Activated CD8-positive, alpha-beta memory T cell treated with anti-CD3 and anti-CD28 coated beads for 48 hours (primary cell): ENCODE data around the gene SDC4.

Experiments used
- DNase-seq, 3 experiments: peaks; one replicate each; pipeline ENCODE4 v3.0.0-alpha.2; 2020; ENCODE audit warnings: low read depth in 2 of 3, low spot score in 2 of 3

Gene SDC4

GRCh38 chr20:45318948-45319347 is 29.3 kb downstream of the SDC4 start:
- no peak for DNase-seq

- no peak for DNase-seq
Measured at GRCh38 chr20:45318386-45318939, 29.8 kb downstream of the SDC4 start.

DNA sequence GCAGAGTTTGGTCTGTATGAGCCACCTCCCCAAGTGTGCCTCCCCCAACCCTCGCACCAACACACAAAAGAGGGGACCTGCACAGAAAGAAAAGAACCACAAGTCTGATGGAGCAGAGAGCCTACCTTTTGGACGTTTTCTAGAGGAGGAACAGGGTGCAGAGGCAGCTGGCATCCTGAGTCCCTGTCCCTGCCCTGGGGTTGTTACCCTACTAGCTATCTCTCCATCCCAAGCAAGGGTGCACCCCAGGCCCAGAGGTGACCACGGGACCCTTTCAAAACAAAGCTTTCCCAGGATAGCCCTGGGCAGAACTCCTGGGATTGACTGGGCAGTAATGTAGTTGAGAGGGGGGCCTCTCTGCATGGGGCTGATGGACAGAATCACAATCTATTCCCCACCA is 30.4 kb downstream of the SDC4 start:
- no peak for DNase-seq

DNA sequence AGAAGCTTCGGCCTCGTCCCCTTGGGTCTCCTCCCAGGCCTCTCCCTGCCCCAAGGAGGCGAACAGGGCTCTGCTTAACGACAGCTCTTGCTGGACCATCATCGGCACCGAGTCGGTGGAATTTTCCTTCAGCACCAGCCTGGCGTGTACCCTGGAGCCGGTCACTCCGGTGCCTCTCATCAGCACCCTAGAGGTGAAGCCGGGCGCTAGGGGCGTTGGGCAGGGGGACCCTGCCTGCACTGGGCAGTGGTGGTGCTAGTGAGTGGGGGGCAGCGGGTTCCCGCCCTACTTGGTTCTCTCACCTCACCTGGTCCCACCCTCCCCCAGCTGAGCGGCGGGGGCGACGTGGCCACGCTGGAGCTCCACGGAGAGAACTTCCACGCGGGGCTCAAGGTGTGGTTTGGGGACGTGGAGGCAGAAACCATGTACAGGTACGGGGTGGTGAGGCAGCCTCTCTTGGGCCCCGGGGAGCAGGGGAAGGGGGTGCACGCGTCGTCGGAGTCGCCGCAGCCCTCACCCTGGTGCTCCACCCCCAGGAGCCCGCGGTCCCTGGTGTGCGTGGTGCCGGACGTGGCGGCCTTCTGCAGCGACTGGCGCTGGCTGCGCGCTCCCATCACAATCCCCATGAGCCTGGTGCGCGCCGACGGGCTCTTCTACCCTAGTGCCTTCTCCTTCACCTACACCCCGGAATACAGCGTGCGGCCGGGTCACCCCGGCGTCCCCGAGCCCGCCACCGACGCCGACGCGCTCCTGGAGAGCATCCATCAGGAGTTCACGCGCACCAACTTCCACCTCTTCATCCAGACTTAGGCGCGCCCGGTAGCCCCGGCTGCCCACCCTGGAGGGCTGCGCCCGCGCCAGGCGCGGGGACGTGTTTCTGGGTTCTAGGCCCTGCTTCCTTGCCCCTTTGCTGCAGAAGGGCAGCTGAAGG is 31.8 kb downstream of the SDC4 start:
- DNase-seq, result no peak

GRCh38 chr20:45315672-45316071 is 32.6 kb downstream of the SDC4 start:
- no peak for DNase-seq

GRCh38 chr20:45313943-45314342 is 34.3 kb downstream of the SDC4 start:
- DNase-seq, result no peak

DNA sequence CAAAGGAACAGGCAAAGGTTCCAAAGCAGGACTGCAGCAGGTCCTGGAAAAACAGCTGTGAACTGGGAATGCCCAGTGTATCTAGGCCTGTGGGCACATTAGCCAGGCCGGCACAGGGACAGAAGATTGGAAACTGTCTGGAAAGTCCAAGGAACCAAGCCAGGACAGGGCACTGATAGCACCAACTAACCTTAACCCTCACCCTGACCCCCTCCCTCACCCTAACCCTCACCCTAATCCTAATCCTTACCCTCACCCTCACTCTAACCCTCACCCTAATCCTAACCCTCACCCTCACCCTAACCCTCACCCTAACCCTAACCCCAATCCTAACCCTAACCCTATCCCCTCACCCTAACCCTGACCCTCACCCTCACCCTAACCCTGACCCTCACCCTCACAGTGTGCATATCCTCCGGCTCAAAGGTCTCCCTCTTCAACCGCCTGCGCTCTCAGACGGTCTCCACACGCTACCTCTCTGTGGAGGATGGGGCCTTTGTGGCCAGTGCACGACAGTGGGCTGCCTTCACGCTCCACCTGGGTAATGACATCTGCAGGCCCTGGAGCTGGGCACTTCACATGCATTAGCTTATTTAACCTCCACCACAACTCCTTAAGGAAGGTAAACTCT is 35.0 kb downstream of the SDC4 start:
- DNase-seq, result no peak

DNA sequence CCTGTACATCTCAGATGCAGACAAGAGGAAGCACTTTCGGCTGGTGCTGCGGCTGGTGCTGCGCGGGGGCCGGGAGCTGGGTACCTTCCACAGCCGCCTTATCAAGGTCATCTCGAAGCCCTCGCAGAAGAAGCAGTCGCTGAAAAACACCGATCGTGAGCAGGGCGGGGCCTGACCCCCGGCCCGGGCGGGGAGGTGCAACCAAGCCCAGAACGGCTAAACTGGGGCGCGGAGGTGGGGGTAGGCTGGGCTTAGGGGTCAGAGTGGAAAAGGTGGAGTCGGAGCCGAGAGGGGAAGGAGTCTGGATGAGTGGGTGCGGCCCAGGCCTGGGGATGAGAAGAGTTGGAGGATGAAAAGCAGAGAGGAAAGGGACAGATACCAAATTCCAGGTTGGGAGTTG is 36.0 kb downstream of the SDC4 start:
- DNase-seq, result no peak

- peak; percentile 36 to 52 (median 42) for DNase-seq
Measured at GRCh38 chr20:45311589-45312211, 36.5 kb downstream of the SDC4 start.

- DNase-seq, result no peak
Measured at GRCh38 chr20:45309075-45309474, 39.1 kb downstream of the SDC4 start.

DNA sequence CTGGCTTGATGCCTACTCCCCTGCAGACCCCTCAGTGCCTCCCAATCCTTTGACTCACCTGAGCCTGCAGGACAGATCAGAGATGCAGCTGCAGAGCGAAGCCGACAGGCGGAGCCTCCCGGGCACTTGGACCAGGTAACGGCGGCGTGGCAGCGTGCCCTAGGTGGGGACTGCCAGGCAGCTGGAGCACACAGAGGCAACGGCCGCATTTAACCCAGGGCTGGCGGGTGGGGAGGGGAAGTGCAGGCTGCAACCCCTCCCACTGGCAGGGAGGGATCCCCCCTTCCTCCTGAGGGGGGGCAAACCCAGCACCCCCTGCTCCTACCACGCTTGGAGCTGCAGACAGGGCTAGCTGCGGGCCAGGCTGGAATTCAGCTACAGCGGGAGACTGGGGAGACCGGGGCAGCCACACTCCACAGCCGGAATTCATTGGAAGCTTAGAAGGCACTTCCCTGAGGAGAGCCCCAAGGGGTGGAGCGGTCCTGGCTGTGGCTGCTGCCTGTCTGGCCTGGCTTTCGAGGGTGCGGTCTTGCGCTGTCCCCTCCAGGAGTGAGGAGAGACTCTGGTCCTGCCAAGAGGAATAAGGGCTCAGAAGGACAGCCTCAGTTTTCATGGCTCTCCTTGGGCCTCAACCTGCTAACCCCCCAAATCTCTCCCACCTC is 40.0 kb downstream of the SDC4 start, which contains the start of gene MATN4:
Gene MATN4 (minus strand): TSS at position 183 of the 662 bp plus-strand sequence. CDS start 2,717 bp downstream, outside the sequence.
- no peak for DNase-seq

DNA sequence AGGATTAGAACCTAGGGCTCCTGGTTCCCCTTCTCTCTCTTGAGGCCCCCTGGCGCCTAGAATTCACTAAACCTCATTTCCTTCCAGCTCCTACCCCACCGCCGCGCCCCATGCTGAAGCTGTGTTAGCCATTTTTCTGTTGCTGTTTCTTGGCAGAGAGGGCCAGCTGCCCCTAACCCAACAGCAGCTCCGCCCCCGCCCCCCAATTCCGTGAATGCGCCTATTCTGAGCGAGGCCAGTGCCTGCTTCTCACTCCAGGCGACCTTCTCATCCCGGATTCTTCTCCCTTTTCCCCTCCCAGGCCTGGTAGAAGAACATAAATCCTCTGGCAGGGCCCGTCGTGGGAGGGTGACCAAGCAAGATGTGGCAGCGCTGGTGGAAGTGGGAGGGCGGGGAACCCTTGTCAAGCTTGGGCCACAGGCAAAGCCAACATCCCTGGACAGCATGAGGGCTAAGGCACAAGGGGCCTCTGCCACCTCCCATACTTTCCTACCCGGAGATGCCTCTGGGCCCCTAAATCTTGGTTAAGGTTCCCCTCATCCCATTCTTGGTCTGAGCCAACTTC is 41.1 kb downstream of the SDC4 start:
- no peak for DNase-seq

GRCh38 chr20:45306431-45306982 is 41.7 kb downstream of the SDC4 start, which contains the start of gene RBPJL:
Gene RBPJL (plus strand): TSS chr20:45306840. CDS start chr20:45306923, 83 bp downstream.
- peak in 2 of 3 experiments; percentile 49 to 54 for DNase-seq

DNA sequence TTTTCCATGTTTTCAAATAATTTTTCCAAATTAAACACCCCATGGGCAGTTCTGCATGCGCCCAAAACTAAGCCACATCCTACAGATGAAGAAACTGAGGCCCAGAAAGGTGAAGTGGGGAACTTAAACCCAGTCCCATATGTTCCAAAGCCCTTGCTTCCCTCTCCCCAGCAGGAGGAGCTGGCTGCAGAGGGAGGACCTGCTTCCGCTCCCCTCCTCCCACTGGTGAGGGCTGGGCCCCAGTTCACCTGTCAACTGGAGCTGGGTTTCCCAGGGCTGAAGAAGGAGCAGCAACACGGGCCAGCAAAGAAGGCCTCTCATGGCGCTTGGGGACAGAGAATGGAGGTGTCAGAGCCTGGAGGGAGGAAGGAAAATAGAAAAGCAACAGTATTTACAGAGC is 43.0 kb downstream of the SDC4 start:
- no peak for DNase-seq

GRCh38 chr20:45304464-45304999 is 43.7 kb downstream of the SDC4 start:
- DNase-seq, result no peak

DNA sequence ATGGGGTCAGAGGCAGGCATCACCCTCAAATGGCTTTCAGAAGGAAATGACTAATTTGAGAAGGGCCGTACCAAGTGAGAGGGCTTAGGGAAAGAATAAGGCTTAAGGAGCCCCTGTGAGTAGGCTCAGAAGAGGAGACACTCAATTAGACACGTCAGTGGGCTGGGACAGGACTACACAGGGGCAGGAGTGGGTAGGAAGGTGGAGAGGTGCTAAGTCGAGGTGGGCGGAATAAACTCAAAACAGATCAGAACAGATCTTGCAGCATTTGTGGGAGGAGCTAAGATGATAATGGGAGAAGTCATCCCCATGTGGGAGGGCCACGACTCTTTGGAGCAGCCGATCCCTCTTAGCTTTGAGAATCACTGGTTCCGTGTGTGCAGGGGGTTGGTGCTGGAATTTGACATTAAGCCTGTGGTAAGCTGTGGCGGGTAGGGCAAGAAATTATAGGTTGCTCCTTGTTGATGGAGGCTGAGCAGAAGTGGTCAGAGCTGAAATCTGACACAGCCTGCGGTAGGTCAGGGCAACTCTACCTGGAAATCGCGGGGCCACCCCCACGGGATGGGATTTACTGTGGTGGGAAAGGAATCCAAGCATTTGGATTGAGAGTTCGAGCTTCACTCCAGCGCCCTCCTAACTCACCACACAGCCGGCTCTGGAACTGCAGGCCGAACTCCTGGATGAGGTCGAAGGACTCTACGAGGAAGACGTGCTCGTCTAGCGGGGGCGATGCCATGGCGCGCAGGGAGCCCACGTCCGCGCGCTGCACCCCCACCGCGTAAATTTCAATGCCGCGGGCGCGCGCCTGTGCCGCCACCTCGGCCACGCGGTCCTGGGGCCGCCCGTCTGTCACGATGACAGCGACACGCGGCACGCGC is 44.4 kb downstream of the SDC4 start:
- DNase-seq, result no peak

DNA sequence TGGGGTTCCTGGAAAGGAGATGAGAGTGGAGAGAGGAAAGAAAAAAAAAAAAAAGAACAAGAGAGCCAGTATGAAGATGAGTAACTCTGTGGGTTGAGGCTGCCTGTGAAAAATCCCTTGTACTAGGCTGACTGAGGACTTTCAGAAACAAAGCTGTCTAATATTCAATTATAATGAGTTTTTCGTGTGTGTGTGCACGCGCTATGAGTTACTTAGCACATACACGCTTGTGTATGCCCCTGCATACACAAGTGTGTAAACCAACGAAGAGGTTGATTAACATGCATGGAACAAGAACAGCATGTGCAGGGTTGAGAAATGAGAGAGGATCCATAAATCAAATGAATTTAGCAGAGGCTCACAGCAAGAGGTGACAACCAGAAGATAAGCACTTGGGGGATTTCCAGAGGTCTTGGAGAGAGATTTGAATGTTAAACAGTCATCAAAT is 46.4 kb downstream of the SDC4 start:
- DNase-seq, result no peak

DNA sequence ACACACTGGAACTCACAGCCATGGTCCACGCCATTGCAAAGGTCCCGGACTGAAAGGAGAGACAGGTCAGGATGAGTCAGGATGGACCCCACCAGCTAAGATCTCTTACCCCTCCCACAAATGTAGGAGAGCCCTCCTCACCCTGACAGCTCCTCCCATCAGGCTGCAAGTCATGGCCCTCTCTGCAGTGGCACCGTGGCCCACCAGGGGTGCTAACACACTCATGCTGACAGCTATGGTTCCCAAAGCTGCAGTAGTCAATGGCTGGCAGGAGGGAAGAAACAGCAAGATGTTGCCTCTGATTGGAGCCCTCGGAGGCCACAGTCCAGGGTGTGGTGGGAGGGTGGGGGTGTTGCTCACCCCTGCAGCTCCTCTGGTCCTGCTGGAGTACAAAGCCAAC is 47.3 kb downstream of the SDC4 start:
- peak in 1 of 3 experiments; percentile 33 for DNase-seq

GRCh38 chr20:45299786-45300185 is 48.4 kb downstream of the SDC4 start:
- DNase-seq, result no peak
